GM19463 (cell line): ENCODE measurements around the gene ZEB2.

Experiments
- ATAC-seq: cut with Tn5 transposase; IDR thresholded peaks from one replicate; pipeline ENCODE4 v1.9.1; 2021; ENCODE audit warnings: mild to moderate bottlenecking, moderate library complexity; ENCODE audit not compliant: unreplicated experiment

Gene ZEB2

DNA sequence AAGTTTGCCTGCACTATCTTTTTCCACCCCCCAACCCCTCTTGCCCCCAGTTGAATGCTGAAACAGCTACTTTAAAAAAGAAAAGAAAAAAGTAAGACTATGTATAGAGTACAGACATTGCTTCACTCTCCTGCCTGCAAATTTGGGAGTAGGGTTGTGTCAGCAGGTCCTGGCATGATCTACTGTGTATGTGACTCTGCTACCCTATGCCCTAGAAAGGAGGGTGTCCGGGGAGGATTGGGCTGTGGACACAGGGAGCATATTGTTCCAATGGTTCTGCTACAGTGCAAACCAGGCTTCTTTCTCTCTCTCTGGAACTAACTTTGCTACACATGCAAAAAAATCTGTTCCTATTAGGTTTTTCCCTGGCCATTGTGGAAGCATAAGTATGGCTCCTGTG lies 9.9 kb upstream of the ZEB2 start:
- no peak for ATAC-seq

GRCh38 chr2:144528108-144528507 lies 8.2 kb upstream of the ZEB2 start:
- ATAC-seq = no peak

GRCh38 chr2:144526831-144527230 lies 6.9 kb upstream of the ZEB2 start:
- ATAC-seq = no peak

DNA sequence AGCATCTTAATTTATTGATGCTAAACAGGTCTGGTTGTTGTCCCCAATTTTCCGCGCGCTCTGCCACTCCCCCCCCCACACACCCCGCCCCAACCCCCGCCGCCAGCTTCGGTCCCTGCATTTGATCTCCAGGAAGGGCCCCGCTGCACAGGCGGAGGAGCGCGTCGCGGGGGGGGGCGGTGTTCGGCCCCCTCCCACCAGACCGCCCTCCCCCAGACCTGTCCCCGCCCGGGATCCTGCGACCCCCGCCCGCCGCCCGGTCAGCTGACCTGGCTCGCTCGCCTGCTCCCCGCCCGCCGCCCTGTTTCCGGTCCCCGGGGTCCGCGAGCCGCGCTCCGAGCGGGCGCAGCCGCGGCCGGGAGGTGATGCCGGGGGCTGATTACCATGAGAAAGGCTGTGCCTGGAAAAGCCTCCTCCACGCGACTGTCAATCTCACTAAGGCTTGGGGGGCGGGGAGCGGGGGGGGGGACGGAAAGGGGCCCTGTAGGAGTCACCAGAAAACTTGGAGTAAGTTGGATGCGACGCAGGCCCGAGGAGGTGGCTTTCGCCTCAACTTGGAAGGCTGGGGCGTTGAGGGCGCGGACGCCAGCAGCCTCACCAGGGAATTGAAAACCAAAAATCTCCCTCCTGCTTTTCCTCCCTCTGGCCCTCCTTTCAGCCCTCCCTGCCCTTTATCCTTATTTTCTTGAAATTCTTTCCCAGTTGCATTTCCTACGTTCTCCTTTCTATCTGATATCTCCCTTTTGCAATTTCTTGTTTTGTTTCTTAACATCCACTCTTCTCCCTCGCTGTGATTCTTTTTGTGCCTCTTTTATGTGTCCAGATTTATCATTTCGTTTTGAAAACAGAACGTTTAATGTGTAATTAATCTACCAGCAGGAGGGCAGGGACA lies 4.4 kb upstream of the ZEB2 start:
- ATAC-seq = no peak

- no peak for ATAC-seq
Measured at GRCh38 chr2:144523596-144524117, 3.7 kb upstream of the ZEB2 start.

GRCh38 chr2:144522897-144523595 lies 3.1 kb upstream of the ZEB2 start:
- no peak for ATAC-seq

DNA sequence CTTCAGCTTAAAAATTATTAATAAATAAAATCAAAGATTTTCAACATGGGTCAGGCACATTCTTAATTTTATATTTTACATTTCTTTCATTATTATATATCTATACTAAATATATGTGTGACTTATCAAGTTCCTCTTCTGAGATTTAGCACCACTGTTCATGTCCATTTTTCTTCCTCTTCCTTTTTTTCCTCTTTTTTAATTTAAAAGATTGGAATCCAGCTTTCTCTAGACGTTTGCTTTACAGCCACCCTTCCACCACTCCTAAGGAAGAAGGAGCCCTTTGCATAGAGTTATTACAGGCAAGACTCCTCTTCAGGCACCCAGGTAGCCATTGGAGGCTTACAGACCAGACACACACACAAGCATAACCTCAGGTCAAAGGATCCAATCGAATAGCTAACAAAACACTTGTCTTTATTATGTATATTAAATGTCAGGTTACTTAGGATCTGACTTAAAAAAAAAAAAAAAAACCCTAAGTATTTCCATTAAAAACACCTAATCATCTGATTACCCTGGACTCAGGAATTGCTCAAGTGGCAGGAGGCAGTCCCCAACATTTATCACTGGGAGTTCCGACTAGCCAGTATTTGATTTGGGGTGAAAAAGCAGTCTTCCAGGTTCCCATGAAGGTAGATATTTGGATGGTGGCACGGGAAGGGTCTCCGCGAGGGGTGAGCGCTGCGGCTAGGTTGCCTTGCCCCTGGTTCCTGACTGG lies 2.4 kb upstream of the ZEB2 start:
- ATAC-seq = no peak

DNA sequence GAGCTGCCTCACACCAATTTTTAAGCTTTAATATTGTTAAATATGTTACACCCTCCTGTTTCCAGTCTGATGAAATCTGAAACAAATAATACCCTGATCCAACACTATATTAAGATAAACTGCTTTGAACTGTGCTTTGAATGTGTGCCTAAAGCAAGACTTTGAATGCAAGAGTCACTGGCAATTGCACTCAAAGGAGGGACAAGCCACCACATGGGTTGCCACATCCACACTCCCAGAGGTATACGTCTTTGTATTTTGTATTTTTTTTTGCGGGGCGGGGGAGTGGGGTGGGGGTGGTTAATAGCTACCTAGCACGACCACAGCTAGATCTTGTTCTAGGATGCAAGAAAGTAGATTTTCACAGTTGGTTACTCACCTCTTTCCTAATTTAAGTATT lies 1.8 kb upstream of the ZEB2 start:
- no peak for ATAC-seq

DNA sequence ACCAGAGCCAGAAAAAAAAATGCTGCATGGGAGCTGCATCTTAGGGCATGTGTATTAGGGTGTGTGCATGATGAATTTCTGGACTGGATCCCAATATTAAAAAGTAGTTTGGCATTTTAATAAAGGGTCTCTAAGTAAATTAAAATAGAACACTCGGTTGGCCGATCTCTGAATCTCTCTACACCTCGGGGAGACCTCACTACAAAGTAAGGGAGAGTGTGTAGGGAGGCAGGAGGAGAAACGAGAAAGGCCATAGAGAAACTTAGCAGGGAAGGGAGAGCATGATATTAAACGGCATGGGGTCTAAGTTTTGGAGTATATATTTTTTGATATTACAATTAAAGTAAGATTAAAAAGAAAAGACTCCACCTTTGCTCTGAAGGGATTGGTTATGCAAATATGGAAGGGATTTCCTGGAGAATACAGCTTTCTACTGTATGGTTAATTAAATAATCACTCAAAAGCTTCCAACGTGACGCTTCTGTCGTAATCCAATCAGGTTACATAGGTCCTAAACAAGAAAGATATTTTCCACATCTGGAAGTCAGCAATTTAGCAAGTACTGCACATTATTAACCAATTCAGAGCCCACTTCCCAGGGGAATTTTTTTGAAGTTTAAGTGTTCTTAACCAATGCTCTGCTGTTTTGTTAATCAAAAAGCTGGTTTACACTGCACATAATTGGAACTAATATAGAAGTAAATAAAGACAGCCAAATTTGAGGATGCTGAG lies 1.0 kb upstream of the ZEB2 start:
- ATAC-seq = no peak

- ATAC-seq = no peak
Measured at GRCh38 chr2:144519597-144519933, 354 bp downstream of the ZEB2 start.

- ATAC-seq = peak; percentile 50
Measured at GRCh38 chr2:144518748-144519596, 947 bp downstream of the ZEB2 start.

- no peak for ATAC-seq
Measured at GRCh38 chr2:144517866-144518747, 1.8 kb downstream of the ZEB2 start.

- ATAC-seq = peak; percentile 56
Measured at GRCh38 chr2:144516981-144517865, 2.7 kb downstream of the ZEB2 start.

DNA sequence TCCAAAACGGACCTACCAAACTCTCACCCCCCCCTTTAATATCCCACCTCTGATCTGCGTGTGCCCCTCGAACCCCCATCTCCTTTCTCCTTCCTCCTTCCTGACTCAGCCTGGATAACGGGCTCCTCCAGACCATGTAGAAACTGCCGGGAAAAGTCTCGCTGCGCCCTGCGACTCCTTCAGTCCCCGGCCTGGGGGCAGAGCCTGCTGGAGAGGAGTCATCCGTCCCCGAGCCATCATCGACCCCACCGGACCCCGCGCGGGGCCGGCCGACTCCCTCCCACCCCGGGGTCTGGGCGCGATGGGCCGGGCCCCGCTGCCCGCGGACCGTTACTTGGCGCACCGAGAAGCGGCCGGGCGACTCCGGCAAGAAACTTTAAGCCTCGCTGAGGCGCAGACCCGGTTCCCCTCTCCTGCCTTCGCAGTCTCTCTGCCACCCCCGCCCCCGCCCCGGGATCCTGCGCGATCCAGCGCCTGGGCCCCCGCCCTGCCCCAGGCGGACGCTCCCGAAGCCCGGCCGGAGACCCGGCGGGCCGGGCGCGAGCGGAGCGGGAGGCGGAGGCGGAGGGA lies 3.4 kb downstream of the ZEB2 start:
- ATAC-seq = peak; percentile 18

DNA sequence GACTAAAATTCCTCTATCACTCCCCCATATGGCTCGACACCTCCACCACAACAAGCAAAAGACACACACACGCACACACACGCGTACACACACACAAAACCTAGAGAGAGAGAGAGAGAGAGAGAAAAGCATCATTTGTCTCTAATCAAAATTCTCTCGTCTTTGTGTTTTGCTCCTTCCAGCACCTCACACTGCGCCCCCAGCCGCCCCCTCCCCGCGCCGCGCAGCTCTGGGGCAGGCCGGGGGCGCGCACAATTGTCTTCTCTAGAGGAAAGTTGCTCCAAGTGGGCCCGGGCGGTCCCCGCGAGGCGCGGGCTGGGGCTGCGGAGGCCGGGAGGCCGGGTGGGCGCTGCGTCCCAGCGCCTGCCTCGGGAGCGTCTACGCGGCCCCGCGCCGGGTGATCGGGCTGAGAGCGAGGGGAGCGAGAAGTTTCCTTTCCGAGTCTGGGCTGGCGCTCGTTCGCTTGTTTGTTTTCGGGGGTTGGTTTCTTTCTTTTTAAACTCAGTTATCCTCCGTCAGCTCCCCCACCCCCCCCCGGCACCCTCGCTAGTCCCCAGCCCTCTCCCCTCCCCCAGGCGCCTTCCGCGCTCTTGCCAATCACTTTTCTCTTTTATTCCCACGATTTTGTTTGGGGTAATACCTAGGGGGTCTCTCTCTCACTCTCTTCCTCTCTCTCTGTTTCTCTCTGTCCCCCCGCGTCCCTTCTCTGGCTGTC lies 4.1 kb downstream of the ZEB2 start:
- no peak for ATAC-seq

- no peak for ATAC-seq
Measured at GRCh38 chr2:144515099-144515695, 4.7 kb downstream of the ZEB2 start.
